Measurements from ENCODE around the gene PPP2R5D.

The PPP2R5D gene

DNA sequence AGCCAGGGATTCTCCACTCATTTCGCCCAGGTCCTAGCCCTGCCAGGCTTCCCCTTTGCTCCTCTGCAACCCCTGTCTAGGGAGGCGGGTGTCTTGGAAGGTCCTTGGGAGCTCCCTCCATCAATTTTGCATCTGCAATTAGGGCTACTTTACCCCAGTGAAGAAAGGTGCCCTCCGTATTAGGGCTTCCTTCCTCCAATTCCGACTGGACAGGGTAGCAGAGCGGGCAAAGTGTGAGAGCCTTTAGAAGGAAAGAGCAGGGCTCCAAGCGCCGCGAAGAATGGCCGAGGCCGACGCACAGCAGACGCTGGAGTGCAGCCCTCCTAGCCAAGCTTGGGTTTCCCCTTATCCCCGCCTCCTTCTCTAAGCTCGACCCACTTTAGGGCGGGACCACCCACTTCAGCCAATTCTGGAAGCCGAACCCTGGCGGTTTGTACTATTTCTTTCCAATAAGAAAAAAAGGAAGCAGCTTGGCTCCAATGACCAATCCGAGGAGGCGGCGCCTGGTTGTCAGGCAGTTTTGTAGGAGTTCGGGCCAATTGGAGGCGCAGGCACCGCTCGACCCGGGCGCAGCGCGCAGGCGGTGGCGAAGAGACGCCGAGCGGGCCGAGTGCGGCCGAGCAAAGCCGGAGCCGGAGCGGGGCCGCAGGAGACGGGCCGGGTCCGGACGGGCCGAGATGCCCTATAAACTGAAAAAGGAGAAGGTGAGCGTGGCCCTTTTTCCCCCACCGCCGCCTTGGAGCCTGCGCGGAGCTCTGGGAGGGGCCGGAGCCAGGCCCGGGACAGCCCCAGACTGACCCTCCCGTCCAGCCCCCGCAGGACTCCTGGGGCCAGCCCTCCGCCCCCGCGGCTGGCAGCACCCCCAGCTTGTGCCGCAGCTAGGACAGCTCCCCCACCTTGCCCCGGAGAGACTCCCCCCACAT, at the start of gene PPP2R5D:
PPP2R5D (plus strand) TSS at position 570 of the 923 bp plus-strand sequence; CDS start at position 678, 108 bp downstream.
- TF ChIP-seq, protein P1, sequence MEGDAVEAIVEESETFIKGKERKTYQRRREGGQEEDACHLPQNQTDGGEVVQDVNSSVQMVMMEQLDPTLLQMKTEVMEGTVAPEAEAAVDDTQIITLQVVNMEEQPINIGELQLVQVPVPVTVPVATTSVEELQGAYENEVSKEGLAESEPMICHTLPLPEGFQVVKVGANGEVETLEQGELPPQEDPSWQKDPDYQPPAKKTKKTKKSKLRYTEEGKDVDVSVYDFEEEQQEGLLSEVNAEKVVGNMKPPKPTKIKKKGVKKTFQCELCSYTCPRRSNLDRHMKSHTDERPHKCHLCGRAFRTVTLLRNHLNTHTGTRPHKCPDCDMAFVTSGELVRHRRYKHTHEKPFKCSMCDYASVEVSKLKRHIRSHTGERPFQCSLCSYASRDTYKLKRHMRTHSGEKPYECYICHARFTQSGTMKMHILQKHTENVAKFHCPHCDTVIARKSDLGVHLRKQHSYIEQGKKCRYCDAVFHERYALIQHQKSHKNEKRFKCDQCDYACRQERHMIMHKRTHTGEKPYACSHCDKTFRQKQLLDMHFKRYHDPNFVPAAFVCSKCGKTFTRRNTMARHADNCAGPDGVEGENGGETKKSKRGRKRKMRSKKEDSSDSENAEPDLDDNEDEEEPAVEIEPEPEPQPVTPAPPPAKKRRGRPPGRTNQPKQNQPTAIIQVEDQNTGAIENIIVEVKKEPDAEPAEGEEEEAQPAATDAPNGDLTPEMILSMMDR (IDR thresholded peaks at IDR 0.05; ENCODE audit: insufficient read depth, low read length, poor library complexity, severe bottlenecking), result no peak
- peak; percentile 92 for DNase-seq (ENCODE audit: extremely low read depth, insufficient read length)
- H3K27me3 ChIP-seq (replicated peaks; ENCODE audit: control insufficient read depth, insufficient read depth, low read length), result no peaks in the 10 kb centered on the region
- peak within 1 kb of the TSS; percentile 83 for H3K4me3 ChIP-seq (replicated peaks; ENCODE audit: low read depth, low read length)
- no peaks in the 10 kb centered on the region; the same call in none of the 2 replicates for H3K36me3 ChIP-seq (ENCODE audit: control insufficient read depth, insufficient read depth, low read length)

DNA sequence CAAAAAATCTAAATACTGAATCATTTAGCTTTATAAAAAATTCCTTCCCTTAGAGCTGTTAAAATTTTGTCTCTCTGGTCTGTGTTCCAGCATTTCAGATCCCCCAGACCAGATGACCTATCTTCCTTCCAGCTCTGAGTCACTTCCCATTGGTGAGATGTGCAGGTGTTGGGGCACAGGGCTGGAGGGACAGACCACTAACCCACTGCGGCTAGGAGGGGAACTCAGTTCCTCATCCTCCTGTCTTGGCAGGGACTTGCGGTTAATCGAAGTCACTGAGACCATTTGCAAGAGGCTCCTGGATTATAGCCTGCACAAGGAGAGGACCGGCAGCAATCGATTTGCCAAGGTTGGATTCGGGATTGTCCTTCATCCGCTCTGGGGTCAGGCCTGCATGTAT, 49.0 kb upstream of the PPP2R5D start:
- no peak for DNase-seq (ENCODE audit: extremely low read depth, insufficient read length)
- Histone ChIP-seq H3K4me3 (replicated peaks; ENCODE audit: low read depth, low read length) (no peak overlapping the region), H3K36me3 (ENCODE audit: control insufficient read depth, insufficient read depth, low read length) (peaks cover 44% of the 10 kb centered on the region), H3K27me3 (replicated peaks; ENCODE audit: control insufficient read depth, insufficient read depth, low read length) (no peaks in the 10 kb centered on the region)
- TF ChIP-seq, protein P1 (IDR thresholded peaks at IDR 0.05; ENCODE audit: insufficient read depth, low read length, poor library complexity, severe bottlenecking), result no peak

DNA sequence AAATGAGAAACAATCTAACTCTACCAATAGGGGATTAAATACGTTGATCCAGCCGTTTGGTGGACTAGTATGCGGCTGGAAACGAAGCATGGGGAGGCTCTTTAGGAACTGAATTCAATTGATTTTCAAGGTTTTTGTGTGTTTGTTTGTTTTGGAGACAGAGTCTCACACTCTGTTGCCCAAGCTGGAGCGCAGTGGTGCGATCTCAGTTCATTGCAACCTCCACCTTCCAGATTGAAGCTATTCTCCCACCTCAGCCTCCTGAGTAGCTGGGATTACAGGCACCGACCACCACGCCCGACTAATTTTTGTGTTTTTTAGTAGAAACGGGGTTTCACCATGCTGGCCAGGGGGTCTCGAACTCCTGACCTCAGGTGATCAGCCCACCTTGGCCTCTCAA, 48.0 kb upstream of the PPP2R5D start:
- Histone ChIP-seq H3K27me3 (replicated peaks; ENCODE audit: control insufficient read depth, insufficient read depth, low read length) (no peaks in the 10 kb centered on the region), H3K36me3 (ENCODE audit: control insufficient read depth, insufficient read depth, low read length) (peaks cover 49% of the 10 kb centered on the region), H3K4me3 (replicated peaks; ENCODE audit: low read depth, low read length) (no peak overlapping the region)
- no peak for DNase-seq (ENCODE audit: extremely low read depth, insufficient read length)
- TF ChIP-seq, protein P1 (IDR thresholded peaks at IDR 0.05; ENCODE audit: insufficient read depth, low read length, poor library complexity, severe bottlenecking), result no peak

DNA sequence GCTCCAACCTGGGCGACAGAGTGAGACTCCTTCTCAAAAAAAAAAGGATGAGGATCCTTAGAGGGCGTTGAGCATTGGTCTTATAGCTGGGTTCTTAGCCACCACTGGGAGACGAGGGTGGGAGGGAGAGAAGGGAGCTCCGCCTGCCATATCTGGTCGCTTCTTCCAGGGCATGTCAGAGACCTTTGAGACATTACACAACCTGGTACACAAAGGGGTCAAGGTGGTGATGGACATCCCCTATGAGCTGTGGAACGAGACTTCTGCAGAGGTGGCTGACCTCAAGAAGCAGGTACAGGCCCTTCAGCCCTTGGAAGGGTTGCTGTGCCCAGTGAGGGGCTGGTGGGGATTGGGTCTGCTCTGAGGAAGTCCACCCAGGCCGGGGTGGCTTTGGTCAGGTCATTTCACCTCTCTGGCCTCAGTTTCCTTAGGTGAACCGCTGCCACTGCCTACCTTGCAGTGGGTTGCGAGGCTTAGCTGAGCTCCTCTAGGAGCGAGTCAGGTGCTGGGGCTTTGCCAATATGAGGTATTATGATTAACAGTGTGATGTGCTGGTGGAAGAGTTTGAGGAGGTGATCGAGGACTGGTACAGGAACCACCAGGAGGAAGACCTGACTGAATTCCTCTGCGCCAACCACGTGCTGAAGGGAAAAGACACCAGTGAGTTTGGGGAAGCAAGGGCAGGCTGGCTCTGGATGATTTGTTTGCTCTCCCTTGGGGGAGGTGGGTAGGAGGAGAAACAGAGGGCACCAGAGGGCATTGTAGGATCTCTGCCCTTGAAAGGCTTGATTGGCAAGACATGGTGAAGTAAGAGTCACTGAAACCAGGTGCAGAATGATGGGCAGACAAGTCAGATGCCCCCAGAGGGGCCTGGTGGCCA, 46.6 kb upstream of the PPP2R5D start:
- DNase-seq (ENCODE audit: extremely low read depth, insufficient read length), result no peak
- H3K4me3 ChIP-seq (replicated peaks; ENCODE audit: low read depth, low read length), result no peak overlapping the region
- peaks cover 49% of the 10 kb centered on the region for H3K36me3 ChIP-seq (ENCODE audit: control insufficient read depth, insufficient read depth, low read length)
- no peaks in the 10 kb centered on the region for H3K27me3 ChIP-seq (replicated peaks; ENCODE audit: control insufficient read depth, insufficient read depth, low read length)
- TF ChIP-seq, protein P1 (IDR thresholded peaks at IDR 0.05; ENCODE audit: insufficient read depth, low read length, poor library complexity, severe bottlenecking), result no peak

DNA sequence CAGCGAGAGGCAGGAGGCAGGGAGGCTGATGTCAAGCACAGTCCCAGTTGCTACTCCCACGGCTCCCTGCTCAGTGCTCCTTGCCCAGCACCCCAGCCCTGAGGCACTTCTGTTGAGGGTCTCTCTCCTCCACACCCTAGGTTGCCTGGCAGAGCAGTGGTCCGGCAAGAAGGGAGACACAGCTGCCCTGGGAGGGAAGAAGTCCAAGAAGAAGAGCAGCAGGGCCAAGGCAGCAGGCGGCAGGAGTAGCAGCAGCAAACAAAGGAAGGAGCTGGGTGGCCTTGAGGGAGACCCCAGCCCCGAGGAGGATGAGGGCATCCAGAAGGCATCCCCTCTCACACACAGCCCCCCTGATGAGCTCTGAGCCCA, 46.0 kb upstream of the PPP2R5D start:
- H3K27me3 ChIP-seq (replicated peaks; ENCODE audit: control insufficient read depth, insufficient read depth, low read length), result no peaks in the 10 kb centered on the region
- TF ChIP-seq, protein P1 (IDR thresholded peaks at IDR 0.05; ENCODE audit: insufficient read depth, low read length, poor library complexity, severe bottlenecking), result no peak
- peaks cover 50% of the 10 kb centered on the region for H3K36me3 ChIP-seq (ENCODE audit: control insufficient read depth, insufficient read depth, low read length)
- DNase-seq (ENCODE audit: extremely low read depth, insufficient read length), result no peak
- H3K4me3 ChIP-seq (replicated peaks; ENCODE audit: low read depth, low read length), result no peak overlapping the region

All from GM06990 (cell line).